Nephron (organoid): ENCODE data around the gene JARID2.
A peak's percentile ranks its signal among the peaks of the same experiment; 100 is the strongest.

Experiments used
- H3K27ac Mint-ChIP-seq, 3 experiments: 2 replicates each; pipeline ENCODE4 v1.8.0; 2020; ENCODE audit warnings: mixed read lengths in 3 of 3, mild to moderate bottlenecking in 2 of 3, moderate library complexity in 1 of 3
- H3K27me3 Mint-ChIP-seq: 2 replicates; pipeline ENCODE4 v1.8.0; 2021; ENCODE audit warnings: low read depth, mild to moderate bottlenecking, moderate library complexity, mixed read lengths
- H3K36me3 Mint-ChIP-seq: 2 replicates; pipeline ENCODE4 v1.8.0; 2020; ENCODE audit warnings: low read depth, mixed read lengths
- H3K4me1 Mint-ChIP-seq: 2 replicates; pipeline ENCODE4 v1.8.0; 2020; ENCODE audit warnings: mixed read lengths
- H3K4me3 Mint-ChIP-seq, 3 experiments: 2 replicates each; pipeline ENCODE4 v1.8.0; 2020; ENCODE audit warnings: mild to moderate bottlenecking in 3 of 3, mixed read lengths in 3 of 3, moderate library complexity in 2 of 3
- H3K9me3 Mint-ChIP-seq: 2 replicates; pipeline ENCODE4 v1.8.0; 2020; ENCODE audit warnings: mixed read lengths
- CTCF ChIP-seq, 3 experiments: fragments of 200-600 bp; sonication (generic); IDR thresholded peaks; one replicate each; pipeline ENCODE4 v1.5.0; 2021; ENCODE audit warnings: antibody characterized with exemption in 3 of 3; ENCODE audit not compliant: unreplicated experiment in 3 of 3

Gene JARID2

GRCh38 chr6:15462717-15463525 is 217.1 kb downstream of the JARID2 start:
- Mint-ChIP-seq H3K9me3 (no peaks in the 10 kb centered on the region), H3K4me1 (peaks cover 51% of the 10 kb centered on the region), H3K36me3 (peaks cover 33% of the 10 kb centered on the region), H3K4me3 (no peak overlapping the region), H3K27me3 (no peaks in the 10 kb centered on the region), H3K27ac (peak overlapping the region in 2 of 3 experiments; percentile 3 to 20)
- TF ChIP-seq CTCF (IDR thresholded peaks at IDR 0.05; ENCODE audit: unreplicated experiment in 3 of 3): no peak

DNA sequence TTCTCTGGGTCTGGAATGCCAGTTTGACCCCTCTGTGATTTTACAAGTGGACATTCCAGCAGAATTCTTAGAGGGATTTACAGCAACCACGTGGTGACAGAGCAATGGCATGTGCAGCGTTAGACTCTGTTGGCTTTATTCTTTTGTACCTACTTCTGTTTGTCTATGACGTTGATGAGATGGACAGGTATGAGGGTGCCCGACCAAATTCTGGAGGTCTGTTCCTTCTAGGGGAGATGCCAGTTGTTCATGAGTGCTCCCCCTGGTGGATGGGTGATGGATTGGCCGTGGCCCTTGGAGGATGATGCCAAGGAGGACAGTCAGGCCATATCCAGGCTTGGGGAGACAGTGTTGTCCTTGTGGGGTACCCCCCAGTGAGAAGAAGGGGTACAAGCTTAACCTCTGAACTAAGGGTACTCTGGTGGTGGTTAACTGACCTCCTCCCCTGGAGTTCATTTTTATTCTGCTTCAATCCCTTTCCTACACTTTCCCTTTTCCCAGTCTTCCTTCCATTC is 218.4 kb downstream of the JARID2 start:
- Mint-ChIP-seq H3K9me3 (no peaks in the 10 kb centered on the region), H3K4me3 (no peak overlapping the region), H3K27ac (no peak overlapping the region), H3K27me3 (no peaks in the 10 kb centered on the region), H3K36me3 (peaks cover 40% of the 10 kb centered on the region), H3K4me1 (peaks cover 40% of the 10 kb centered on the region)
- peak; percentile 16 to 44 (median 39) for TF ChIP-seq CTCF (IDR thresholded peaks at IDR 0.05; ENCODE audit: unreplicated experiment in 3 of 3)

DNA sequence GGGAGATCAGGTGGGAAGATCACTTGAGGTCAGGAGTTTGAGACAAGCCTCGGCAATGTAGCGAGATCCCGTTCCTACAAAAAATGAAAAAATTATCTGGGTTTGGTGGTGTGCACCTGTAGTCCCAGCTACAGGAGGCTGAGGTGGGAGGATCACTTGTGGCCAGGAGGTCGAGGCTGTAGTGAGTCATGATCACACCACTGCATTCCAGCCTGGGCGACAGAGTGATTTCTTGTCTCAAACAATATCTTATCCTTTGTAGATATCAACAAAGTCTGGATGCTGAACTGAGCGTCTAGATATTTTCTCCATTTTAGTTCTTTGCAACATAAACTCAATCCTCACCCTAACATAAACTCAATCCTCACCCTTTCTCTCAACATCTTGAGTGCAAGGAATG is 219.3 kb downstream of the JARID2 start:
- TF ChIP-seq CTCF (IDR thresholded peaks at IDR 0.05; ENCODE audit: unreplicated experiment in 3 of 3): no peak
- Mint-ChIP-seq H3K27ac (no peak overlapping the region), H3K4me3 (no peak overlapping the region), H3K27me3 (no peaks in the 10 kb centered on the region), H3K4me1 (peaks cover 32% of the 10 kb centered on the region), H3K36me3 (peaks cover 40% of the 10 kb centered on the region), H3K9me3 (no peaks in the 10 kb centered on the region)

GRCh38 chr6:15470746-15471145 is 224.9 kb downstream of the JARID2 start:
- Mint-ChIP-seq H3K9me3 (no peaks in the 10 kb centered on the region), H3K36me3 (peaks cover 49% of the 10 kb centered on the region), H3K27me3 (no peaks in the 10 kb centered on the region), H3K4me1 (peaks cover 17% of the 10 kb centered on the region), H3K4me3 (no peak overlapping the region), H3K27ac (no peak overlapping the region)
- no peak for TF ChIP-seq CTCF (IDR thresholded peaks at IDR 0.05; ENCODE audit: unreplicated experiment in 3 of 3)

DNA sequence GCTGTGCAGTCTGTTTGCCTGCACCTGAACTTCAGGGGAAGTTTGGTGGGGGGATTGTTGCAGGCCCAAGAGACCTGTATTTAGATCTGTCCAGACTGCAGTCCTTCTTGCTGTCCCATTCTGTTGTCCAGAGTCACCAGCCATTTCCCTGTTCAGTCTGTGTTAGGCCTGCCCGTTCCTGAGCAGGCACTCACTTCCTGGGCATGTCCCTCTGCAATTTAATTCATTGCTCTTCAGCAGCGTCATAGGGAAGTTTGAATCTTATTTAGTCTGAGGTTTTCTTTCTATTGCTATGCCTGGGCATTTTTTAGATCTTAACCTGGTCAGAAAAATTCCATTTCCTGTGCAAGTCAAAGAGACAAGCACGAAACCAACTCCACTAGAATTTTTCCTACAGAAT is 226.8 kb downstream of the JARID2 start:
- no peak overlapping the region for H3K27ac Mint-ChIP-seq
- peaks cover 30% of the 10 kb centered on the region for H3K4me1 Mint-ChIP-seq
- H3K9me3 Mint-ChIP-seq: no peaks in the 10 kb centered on the region
- no peaks in the 10 kb centered on the region for H3K27me3 Mint-ChIP-seq
- H3K36me3 Mint-ChIP-seq: peaks cover 45% of the 10 kb centered on the region
- H3K4me3 Mint-ChIP-seq: no peak overlapping the region
- no peak for TF ChIP-seq CTCF (IDR thresholded peaks at IDR 0.05; ENCODE audit: unreplicated experiment in 3 of 3)

GRCh38 chr6:15473174-15473573 is 227.3 kb downstream of the JARID2 start:
- H3K27me3 Mint-ChIP-seq: no peaks in the 10 kb centered on the region
- peaks cover 43% of the 10 kb centered on the region for H3K36me3 Mint-ChIP-seq
- H3K4me3 Mint-ChIP-seq: no peak overlapping the region
- no peak for TF ChIP-seq CTCF (IDR thresholded peaks at IDR 0.05; ENCODE audit: unreplicated experiment in 3 of 3)
- H3K4me1 Mint-ChIP-seq: peaks cover 36% of the 10 kb centered on the region
- no peaks in the 10 kb centered on the region for H3K9me3 Mint-ChIP-seq
- no peak overlapping the region for H3K27ac Mint-ChIP-seq
